Measurements from ENCODE around the gene MVD. TPM values are rescaled to one million over a fixed set of nuclear protein-coding genes. Genes with fewer than 3 reads are reported as not detected.

Gene MVD
- total RNA-seq, 1 donor from 2014 or later, result 71.8 TPM

DNA sequence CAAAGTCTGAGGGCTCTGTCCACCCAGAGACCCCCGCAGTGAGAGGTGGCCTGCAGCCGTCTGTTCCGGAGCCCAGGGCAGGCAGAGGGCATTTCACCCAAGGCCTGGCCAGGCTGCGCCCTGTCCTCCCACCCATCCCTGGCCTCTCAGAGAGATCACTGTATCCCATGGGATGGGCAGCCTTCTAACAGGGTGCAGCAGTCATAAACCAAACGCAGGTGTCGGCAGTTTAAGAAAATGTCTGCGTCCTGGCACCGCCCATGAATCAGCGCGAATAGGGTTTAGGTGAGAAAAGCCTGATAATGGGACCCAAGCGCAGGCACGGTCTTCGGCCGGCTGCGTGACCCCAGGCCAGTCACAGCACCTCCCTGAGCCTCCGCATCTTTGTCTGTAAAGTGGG is 17.4 kb downstream of the MVD start:
- H3K27ac ChIP-seq, result no peak overlapping the region
- H3K36me3 ChIP-seq, result peaks cover 12% of the 10 kb centered on the region
- intact Hi-C loops (cut with DNase I), result no loop called here
- peaks cover 15% of the 10 kb centered on the region for H3K4me1 ChIP-seq
- ATAC-seq (no peak), DNase-seq (no peak)
- no peak for TF ChIP-seq CTCF (IDR thresholded peaks at IDR 0.05)
- H3K4me3 ChIP-seq, result no peak overlapping the region
- peaks cover 5% of the 10 kb centered on the region for H3K27me3 ChIP-seq (ENCODE audit: low read depth)
- no peaks in the 10 kb centered on the region for H3K9me3 ChIP-seq

DNA sequence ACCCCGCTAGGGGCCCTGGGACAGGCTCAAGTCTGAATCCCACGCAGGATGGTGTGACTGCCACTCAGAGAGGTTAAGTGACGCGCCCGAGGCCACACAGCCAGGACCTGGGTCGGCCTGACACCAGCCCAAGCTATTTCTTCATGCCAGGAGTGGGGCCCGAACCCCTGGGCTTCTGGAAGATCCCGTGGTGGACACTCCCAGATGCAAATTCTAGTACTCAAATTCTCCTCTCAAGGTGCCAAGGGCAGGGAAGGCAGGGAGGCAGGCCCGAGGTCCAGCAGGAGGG is 19.3 kb downstream of the MVD start:
- DNase-seq, result no peak
- intact Hi-C loops (cut with DNase I), result no loop called here
- no peak for ATAC-seq

GRCh38 chr16:88642881-88643643 is 19.8 kb downstream of the MVD start:
- no peak for ATAC-seq
- Histone ChIP-seq H3K27ac (no peak overlapping the region), H3K9me3 (no peaks in the 10 kb centered on the region), H3K27me3 (ENCODE audit: low read depth) (peaks cover 29% of the 10 kb centered on the region), H3K4me3 (no peak overlapping the region), H3K4me1 (peaks cover 16% of the 10 kb centered on the region), H3K36me3 (peaks cover 12% of the 10 kb centered on the region)
- TF ChIP-seq CTCF (IDR thresholded peaks at IDR 0.05), result no peak
- peak; percentile 47 for DNase-seq
- intact Hi-C loops (cut with DNase I), result no loop called here

More for the DNA sequence above, 19.3 kb downstream of the MVD start:
- H3K27me3 ChIP-seq (ENCODE audit: low read depth), result peaks cover 24% of the 10 kb centered on the region
- TF ChIP-seq CTCF (IDR thresholded peaks at IDR 0.05), result no peak
- H3K4me1 ChIP-seq, result peaks cover 13% of the 10 kb centered on the region
- no peak overlapping the region for H3K4me3 ChIP-seq
- H3K9me3 ChIP-seq, result no peaks in the 10 kb centered on the region
- peaks cover 12% of the 10 kb centered on the region for H3K36me3 ChIP-seq
- no peak overlapping the region for H3K27ac ChIP-seq

DNA sequence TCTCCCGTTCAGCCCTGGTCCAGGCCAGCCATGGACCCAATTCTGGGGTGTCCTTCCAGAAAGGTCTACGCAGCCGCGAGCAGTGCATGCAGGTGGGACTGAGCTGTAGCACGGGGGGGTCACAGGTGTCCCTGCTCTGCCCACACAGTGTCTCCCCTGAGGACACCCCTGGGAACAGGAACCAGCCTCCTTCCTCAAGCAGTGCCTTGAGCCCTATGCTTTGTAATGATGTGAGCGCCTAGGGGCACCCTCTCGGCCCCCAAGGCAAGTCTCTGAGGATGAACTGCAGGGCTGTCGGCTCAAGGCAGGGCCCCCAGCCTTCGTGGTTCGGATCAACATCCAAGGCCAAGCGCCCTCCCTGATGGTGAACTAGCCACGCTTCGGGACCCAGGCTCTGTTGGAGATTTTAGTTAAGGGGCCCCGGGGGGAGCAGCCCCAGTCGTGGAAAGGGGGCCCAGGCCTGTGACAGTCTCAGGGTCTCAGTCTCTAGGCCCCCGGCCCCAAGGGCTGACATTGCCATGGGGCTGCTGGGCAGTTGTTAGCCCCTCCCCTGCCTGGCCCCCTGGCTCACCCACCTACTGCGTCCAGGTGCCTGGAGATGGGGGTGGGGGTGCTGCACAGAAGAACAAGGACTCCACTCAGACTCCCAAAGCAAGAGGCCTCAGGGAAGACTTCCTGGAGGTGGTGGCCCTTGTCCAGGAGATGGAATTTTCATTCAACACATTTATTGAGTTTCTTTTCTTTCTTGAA is 22.2 kb downstream of the MVD start:
- Histone ChIP-seq H3K4me3 (no peak overlapping the region), H3K4me1 (peaks cover 16% of the 10 kb centered on the region), H3K27ac (no peak overlapping the region), H3K36me3 (peaks cover 12% of the 10 kb centered on the region), H3K27me3 (ENCODE audit: low read depth) (peaks cover 47% of the 10 kb centered on the region), H3K9me3 (no peaks in the 10 kb centered on the region)
- DNase-seq, result no peak
- intact Hi-C loops (cut with DNase I), result no loop called here
- no peak for TF ChIP-seq CTCF (IDR thresholded peaks at IDR 0.05)
- no peak for ATAC-seq

- H3K36me3 ChIP-seq, result peaks cover 12% of the 10 kb centered on the region
- H3K27ac ChIP-seq, result no peak overlapping the region
- intact Hi-C loops (cut with DNase I), result no loop called here
- peaks cover 48% of the 10 kb centered on the region for H3K27me3 ChIP-seq (ENCODE audit: low read depth)
- ATAC-seq (no peak), DNase-seq (no peak)
- no peak overlapping the region for H3K4me3 ChIP-seq
- no peak for TF ChIP-seq CTCF (IDR thresholded peaks at IDR 0.05)
- H3K4me1 ChIP-seq, result peaks cover 21% of the 10 kb centered on the region
- no peaks in the 10 kb centered on the region for H3K9me3 ChIP-seq
These were observed 22.8 kb downstream of the MVD start for GRCh38 chr16:88640039-88640495.

Measured in lower lobe of right lung (tissue), 2 donors.